Body of pancreas (tissue), 4 donors: Measurements from ENCODE around the gene AKAP1.

Experiments
- CTCF ChIP-seq, 7 experiments: fragments of 450-650 bp in 4 of 7; fragments of 200-600 bp in 3 of 7; sonication (generic) in 3 of 7; IDR thresholded peaks; one replicate each; pipeline ENCODE4 v1.5.1; 2016 to 2019; ENCODE audit warnings: antibody characterized with exemption in 7 of 7
- POLR2A ChIP-seq, 3 donors: fragments of 450-650 bp; IDR thresholded peaks; one replicate each; pipeline ENCODE4 v1.6.1; 2016; ENCODE audit warnings: antibody characterized with exemption in 3 of 3, mild to moderate bottlenecking in 2 of 3

- TF ChIP-seq CTCF (IDR thresholded peaks at IDR 0.05) = no peak
- no peak for TF ChIP-seq POLR2A (IDR thresholded peaks at IDR 0.05)
Observed at GRCh38 chr17:57073626-57074025, 11.4 kb upstream of the AKAP1 start.
